Smooth muscle cell (in vitro differentiated cells): Measurements from ENCODE around the gene DHX16. TPM values are rescaled to one million over a fixed set of nuclear protein-coding genes. Genes with fewer than 3 reads are reported as not detected.

Source experiments
- DNase-seq: peaks from one replicate; lab custom pipeline; 2025; ENCODE audit not compliant: unreplicated experiment; lab: John Stamatoyannopoulos, UW
- H2AFZ ChIP-seq: fragments of 200-600 bp; sonication (generic); 2 replicates; pipeline ENCODE4 v1.6.0; 2016; ENCODE audit warnings: antibody characterized with exemption, low read depth, mild to moderate bottlenecking
- H3F3A ChIP-seq: fragments of 200-600 bp; sonication (generic); 2 replicates; pipeline ENCODE4 v1.6.0; 2017; ENCODE audit warnings: antibody characterized with exemption, low read depth
- H3K27ac ChIP-seq: fragments of 200-600 bp; sonication (generic); 2 replicates; pipeline ENCODE4 v1.5.1; 2016; ENCODE audit warnings: low read depth, mild to moderate bottlenecking
- H3K27me3 ChIP-seq: fragments of 200-600 bp; sonication (generic); 2 replicates; pipeline ENCODE4 v1.6.1; 2016; ENCODE audit warnings: low read depth, mild to moderate bottlenecking
- H3K36me3 ChIP-seq: fragments of 200-600 bp; sonication (generic); 2 replicates; pipeline ENCODE4 v1.5.1; 2016; ENCODE audit warnings: low read depth
- H3K4me1 ChIP-seq: fragments of 200-600 bp; sonication (generic); 2 replicates; pipeline ENCODE4 v1.5.1; 2016; ENCODE audit warnings: low read depth
- H3K4me2 ChIP-seq: fragments of 200-600 bp; sonication (generic); 2 replicates; pipeline ENCODE4 v1.6.0; 2016; ENCODE audit warnings: mild to moderate bottlenecking
- H3K4me3 ChIP-seq: fragments of 200-600 bp; sonication (generic); 2 replicates; pipeline ENCODE4 v1.5.1; 2016; ENCODE audit warnings: mild to moderate bottlenecking
- H3K79me2 ChIP-seq: fragments of 200-600 bp; sonication (generic); 2 replicates; pipeline ENCODE4 v1.6.0; 2016; ENCODE audit warnings: low read depth, mild to moderate bottlenecking
- H3K9ac ChIP-seq: fragments of 200-600 bp; sonication (generic); 2 replicates; pipeline ENCODE4 v1.6.0; 2016; ENCODE audit warnings: low read depth
- H3K9me3 ChIP-seq: fragments of 200-600 bp; sonication (generic); replicated peaks from 2 replicates; pipeline ENCODE4 v1.5.1; 2016; ENCODE audit warnings: low read depth
- H4K20me1 ChIP-seq: fragments of 200-600 bp; sonication (generic); 2 replicates; pipeline ENCODE4 v1.6.0; 2016; ENCODE audit warnings: low read depth
- CTCF ChIP-seq: fragments of 200-600 bp; sonication (generic); IDR thresholded peaks from 2 replicates; pipeline ENCODE4 v1.5.1; 2017; ENCODE audit warnings: borderline replicate concordance, mild to moderate bottlenecking, antibody characterized with exemption; ENCODE audit not compliant: insufficient read depth, poor library complexity, severe bottlenecking
- WGBS: methylation state at CpG from one replicate; pipeline ENCODE4 v1.1.7; 2016; ENCODE audit warnings: low lambda C conversion rate; 5-methylcytosine and 5-hydroxymethylcytosine counted together
- polyA plus RNA-seq: library from polyadenylated mRNA; unstranded; fragments of >200 nt; fragmentation: Nextera tagmentation; extraction: Ambion mirVana; gene quantifications from 2 replicates; pipeline ENCODE4 v1.2.1, GENCODE V29; 2016
- total RNA-seq: library from RNA; depleted of rRNA; stranded (reverse); fragments of >200 nt; gene quantifications from 2 replicates; pipeline ENCODE4 v1.2.3, GENCODE V29; 2014

Gene DHX16
- total and polyA plus RNA-seq, 2 experiments from 2014 or later, result 12.4 to 23.5 TPM

DNA sequence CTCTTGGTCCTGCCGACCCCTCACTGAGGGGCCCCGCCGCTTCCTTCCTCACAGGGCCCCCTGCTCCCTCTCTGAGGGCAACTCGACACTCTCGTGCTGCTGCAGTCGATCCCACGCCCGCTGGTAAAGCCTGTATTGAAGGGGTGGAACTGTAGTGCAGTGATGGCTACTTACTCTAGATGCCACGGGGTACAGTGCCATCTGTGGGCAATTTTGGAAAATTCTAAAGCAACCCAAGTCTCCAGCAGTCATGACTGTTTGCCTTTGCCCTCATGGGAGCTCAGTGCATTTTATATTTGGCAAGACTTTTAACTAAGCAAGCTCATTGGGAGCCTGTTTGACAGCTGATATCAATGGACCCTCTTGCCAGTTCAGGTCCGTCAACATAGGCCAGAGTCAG is 32.3 kb downstream of the DHX16 start:
- Histone ChIP-seq H3K4me3 (no peak overlapping the region), H3K79me2 (no peaks in the 10 kb centered on the region), H3K4me2 (no peak overlapping the region), H4K20me1 (no peaks in the 10 kb centered on the region), H3K4me1 (no peaks in the 10 kb centered on the region), H3K36me3 (no peaks in the 10 kb centered on the region), H3K9me3 (no peaks in the 10 kb centered on the region), H3K27ac (no peak overlapping the region), H3F3A (no peaks in the 10 kb centered on the region), H3K9ac (no peak overlapping the region), H3K27me3 (no peaks in the 10 kb centered on the region), H2AFZ (no peak overlapping the region)
- no peak for TF ChIP-seq CTCF
- WGBS, result 92% methylated on average over 7 of the region's 10 CpGs
- DNase-seq, result no peak

GRCh38 chr6:30635834-30636233 is 37.0 kb downstream of the DHX16 start:
- Histone ChIP-seq H3K4me2 (no peak overlapping the region), H3K27ac (no peak overlapping the region), H3K4me3 (no peak overlapping the region), H3F3A (no peaks in the 10 kb centered on the region), H3K36me3 (peaks cover 3% of the 10 kb centered on the region), H3K9ac (no peak overlapping the region), H2AFZ (no peak overlapping the region), H3K4me1 (no peaks in the 10 kb centered on the region), H3K9me3 (no peaks in the 10 kb centered on the region), H3K27me3 (no peaks in the 10 kb centered on the region), H4K20me1 (no peaks in the 10 kb centered on the region), H3K79me2 (no peaks in the 10 kb centered on the region)
- WGBS, result 100% methylated on average over 3 of the region's 3 CpGs
- DNase-seq, result no peak
- TF ChIP-seq CTCF, result no peak

DNA sequence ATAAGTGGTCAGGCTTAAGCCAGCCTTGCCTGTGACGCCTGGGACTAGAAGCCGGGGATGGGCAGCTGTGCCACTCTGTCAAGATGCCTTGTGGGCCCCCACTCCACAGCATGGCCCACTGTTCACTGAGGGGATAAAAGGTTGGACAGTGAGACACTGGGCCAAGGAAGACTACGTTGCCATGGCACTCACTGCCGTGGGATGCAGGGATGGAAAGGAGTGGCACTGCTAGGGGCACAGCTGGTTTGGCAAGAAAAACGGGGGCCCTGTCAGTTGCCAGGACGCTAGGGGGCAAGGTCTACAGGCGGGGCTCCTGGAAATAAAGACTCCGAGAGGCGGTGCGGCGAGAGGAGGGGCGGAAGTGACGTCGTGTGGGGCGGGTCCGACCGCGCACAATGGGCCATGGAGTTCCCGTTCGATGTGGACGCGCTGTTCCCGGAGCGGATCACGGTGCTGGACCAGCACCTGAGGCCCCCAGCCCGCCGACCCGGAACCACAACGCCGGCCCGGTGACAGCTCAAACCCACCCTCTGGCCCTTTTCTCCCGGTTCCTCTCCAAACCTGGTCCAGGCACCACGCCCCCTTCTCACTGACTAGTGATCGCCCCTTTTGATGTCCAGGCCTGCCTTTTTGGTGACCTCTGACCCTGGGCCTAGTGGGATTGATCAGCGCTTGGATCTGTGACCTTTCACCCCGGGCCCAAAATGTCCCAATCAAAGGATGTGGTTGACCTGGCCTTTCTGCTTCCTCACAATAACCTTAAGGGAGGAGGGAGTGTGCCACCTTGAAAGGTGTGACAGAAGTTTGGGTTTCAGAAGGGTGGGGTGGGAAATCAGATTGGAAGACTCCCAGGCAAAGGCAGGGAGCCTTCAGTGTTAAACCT is 46.1 kb downstream of the DHX16 start, which contains the start of gene ATAT1:
Gene ATAT1, plus strand, starts transcription at position 391 of the 883 bp plus-strand sequence.
- Histone ChIP-seq H2AFZ (peak within 1 kb of the TSS; percentile 43), H4K20me1 (no peaks in the 10 kb centered on the region), H3K4me1 (peaks cover 6% of the 10 kb centered on the region), H3K36me3 (no peaks in the 10 kb centered on the region), H3K4me2 (peak within 1 kb of the TSS; percentile 90), H3K4me3 (peak within 1 kb of the TSS; percentile 60), H3K9me3 (no peaks in the 10 kb centered on the region), H3K27ac (peak within 1 kb of the TSS; percentile 72), H3K79me2 (peaks cover 21% of the 10 kb centered on the region), H3K9ac (peak within 1 kb of the TSS; percentile 66), H3F3A (peaks cover 7% of the 10 kb centered on the region), H3K27me3 (no peaks in the 10 kb centered on the region)
- TF ChIP-seq CTCF, result peak; percentile 26
- 8% methylated on average over 25 of the region's 36 CpGs for WGBS
- peak; percentile 39 for DNase-seq
